ENCODE measurements around the gene PNMA1. TPM values are rescaled to one million over a fixed set of nuclear protein-coding genes. Genes with fewer than 3 reads are reported as not detected.

The PNMA1 gene
- total and polyA plus RNA-seq, 2 of the 13 experiments (the other 11 are each of a cell fraction or from before 2014, with no cell fraction given), result 7.0 to 8.3 TPM

DNA sequence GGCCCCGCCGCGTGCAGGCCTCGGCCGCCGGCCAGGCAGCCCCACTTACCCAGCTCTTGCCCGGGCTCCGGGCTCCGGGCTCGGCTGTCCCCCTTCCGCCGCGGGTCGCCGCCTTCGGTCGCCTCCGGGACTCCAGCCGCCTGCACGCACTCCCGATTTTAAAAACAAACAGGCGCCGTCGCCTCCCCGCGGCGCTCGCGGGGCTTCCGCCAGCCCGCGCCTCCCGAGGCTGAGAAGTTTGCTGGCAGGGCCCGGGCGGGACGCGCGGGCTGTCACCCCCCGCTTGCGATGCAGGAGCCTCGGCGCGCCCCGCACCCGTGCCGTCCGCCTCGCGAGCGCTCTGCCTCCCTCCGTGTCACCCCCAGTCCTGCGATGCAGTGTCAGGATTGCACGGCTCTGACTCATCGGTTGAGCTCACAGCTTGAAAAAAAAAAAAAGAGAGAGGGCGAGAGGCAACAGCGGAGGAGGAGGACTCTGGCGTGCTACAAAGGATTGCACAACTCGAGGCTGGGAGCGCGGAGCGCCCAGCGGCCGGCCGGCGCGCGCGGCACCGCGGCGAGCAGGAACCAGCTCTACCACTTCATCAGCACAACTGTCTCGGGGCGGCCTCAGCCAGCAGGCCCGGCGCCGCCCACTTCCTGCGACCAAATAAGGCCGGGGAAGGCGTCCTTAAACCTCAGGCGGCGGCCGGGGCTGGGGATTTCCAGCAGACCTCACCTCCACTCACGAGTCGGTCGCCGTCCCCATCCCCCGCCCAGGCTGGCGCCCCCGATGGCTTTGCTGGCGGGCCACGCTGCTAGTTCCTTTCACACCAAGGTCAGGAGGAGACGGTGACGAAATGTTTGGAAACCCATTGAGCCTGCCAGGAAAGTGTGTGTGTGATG is 45.8 kb upstream of the PNMA1 start (continued):
- TF ChIP-seq, protein P1, sequence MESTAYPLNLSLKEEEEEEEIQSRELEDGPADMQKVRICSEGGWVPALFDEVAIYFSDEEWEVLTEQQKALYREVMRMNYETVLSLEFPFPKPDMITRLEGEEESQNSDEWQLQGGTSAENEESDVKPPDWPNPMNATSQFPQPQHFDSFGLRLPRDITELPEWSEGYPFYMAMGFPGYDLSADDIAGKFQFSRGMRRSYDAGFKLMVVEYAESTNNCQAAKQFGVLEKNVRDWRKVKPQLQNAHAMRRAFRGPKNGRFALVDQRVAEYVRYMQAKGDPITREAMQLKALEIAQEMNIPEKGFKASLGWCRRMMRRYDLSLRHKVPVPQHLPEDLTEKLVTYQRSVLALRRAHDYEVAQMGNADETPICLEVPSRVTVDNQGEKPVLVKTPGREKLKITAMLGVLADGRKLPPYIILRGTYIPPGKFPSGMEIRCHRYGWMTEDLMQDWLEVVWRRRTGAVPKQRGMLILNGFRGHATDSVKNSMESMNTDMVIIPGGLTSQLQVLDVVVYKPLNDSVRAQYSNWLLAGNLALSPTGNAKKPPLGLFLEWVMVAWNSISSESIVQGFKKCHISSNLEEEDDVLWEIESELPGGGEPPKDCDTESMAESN (CRISPR knock-in tag; conservative IDR thresholded peaks at IDR 0.05), result peak; percentile 86
- TF ChIP-seq, protein P2, sequence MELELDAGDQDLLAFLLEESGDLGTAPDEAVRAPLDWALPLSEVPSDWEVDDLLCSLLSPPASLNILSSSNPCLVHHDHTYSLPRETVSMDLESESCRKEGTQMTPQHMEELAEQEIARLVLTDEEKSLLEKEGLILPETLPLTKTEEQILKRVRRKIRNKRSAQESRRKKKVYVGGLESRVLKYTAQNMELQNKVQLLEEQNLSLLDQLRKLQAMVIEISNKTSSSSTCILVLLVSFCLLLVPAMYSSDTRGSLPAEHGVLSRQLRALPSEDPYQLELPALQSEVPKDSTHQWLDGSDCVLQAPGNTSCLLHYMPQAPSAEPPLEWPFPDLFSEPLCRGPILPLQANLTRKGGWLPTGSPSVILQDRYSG (CRISPR knock-in tag; IDR thresholded peaks at IDR 0.05), result no peak

DNA sequence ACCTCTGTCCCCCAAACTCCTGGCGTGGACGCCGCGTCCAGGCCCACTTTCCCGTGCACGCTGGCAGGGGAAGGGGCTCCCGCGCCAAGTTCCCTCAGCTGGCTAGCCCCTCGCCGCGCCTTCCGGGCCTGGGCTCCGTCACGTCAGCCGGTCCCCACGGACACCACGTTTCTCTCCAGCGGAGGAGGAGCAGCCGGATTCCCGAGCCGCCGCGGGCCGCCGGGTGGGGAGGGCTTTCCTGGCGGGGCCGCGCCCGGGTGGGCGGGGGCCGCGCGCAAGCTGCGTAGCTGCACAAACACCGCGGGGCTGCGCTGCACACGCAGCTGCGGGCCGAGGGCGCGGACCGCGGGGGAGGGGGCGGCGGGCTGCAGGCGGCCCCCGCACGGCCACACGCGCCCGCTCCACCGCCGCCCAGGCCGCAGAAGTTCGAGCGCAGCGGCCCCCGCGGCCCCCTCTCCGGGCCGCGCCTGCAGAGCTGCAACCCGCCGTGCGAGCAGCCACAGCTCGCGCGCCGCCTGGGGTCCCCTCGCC is 45.1 kb upstream of the PNMA1 start:
- Histone ChIP-seq H3K79me2 (ENCODE audit: insufficient read depth, low read length) (peaks cover 87% of the 10 kb centered on the region), H3K36me3 (replicated peaks in 1 of 2; ENCODE audit: control insufficient read depth in 1 of 2, insufficient read depth in 2 of 2, low read length in 2 of 2) (no peaks in the 10 kb centered on the region; a peak in 1 of 5 replicates), H3K9me3 (ENCODE audit: low read length) (no peaks in the 10 kb centered on the region), H3K4me2 (ENCODE audit: low read depth, low read length) (peak overlapping the region; percentile 91), H3K4me3 (replicated peaks in 1 of 3; ENCODE audit: insufficient read depth in 1 of 3, low read depth in 2 of 3, low read length in 3 of 3) (peak overlapping the region; percentile 59 to 83 (median 79)), H3K27me3 (ENCODE audit: control insufficient read depth in 1 of 2, insufficient read depth in 2 of 2, low read length in 2 of 2) (no peaks in the 10 kb centered on the region), H3K9ac (ENCODE audit: insufficient read depth, low read depth, low read length) (peak overlapping the region; percentile 77), H2AFZ (ENCODE audit: low read length) (no peak overlapping the region), H3K27ac (ENCODE audit: extremely low read length, insufficient read depth, low read length) (peak overlapping the region; percentile 95), H4K20me1 (ENCODE audit: insufficient read depth, low read length) (peaks cover 31% of the 10 kb centered on the region), H3K4me1 (ENCODE audit: insufficient read depth, low read length) (peaks cover 86% of the 10 kb centered on the region)
- ChIA-PET CTCF (ENCODE audit: low intra/inter-chr PET ratio, low total read pairs) (interaction anchor here (1.8 kb wide), 1 partner anchor 31 kb away, joined by 8 read pairs; no protein-coding TSS in a partner anchor), POLR2A (interaction anchor here (1.1 to 5.0 kb wide), 19 partner anchors 9 to 238 kb away, joined by 3 to 115 read pairs (median 7); partner anchors contain the start of genes PNMA1, PTGR2 and ZNF410)
- DNase-seq (ENCODE audit: low spot score), result no peak
- 0% methylated on average over 11 of the region's 71 CpGs for WGBS (ENCODE audit: low lambda C conversion rate)
- ATAC-seq, result no peak
- BruUV-seq (replicated peaks), result no TSS peak
- intact Hi-C loops (cut with micrococcal nuclease; ENCODE audit: unreplicated experiment), result loop anchor here (2.0 kb wide), 1 partner anchor 28 kb away; no protein-coding TSS in a partner anchor
- in situ Hi-C loops (cut with HindIII; ENCODE audit: extremely low pct_ligation_motif_present, low pct_unique_long_range_greater_than_20kb), result loop anchor here (10.0 kb wide), 1 partner anchor 66 kb away; no protein-coding TSS in a partner anchor
- no peak for FAIRE-seq
- TF ChIP-seq DMAP1 (CRISPR knock-in tag; IDR thresholded peaks at IDR 0.05) (no peak), NRL (CRISPR knock-in tag; IDR thresholded peaks at IDR 0.05; ENCODE audit: borderline replicate concordance) (no peak), TP53 (CRISPR knock-in tag; conservative IDR thresholded peaks at IDR 0.05) (no peak), CBX2 (IDR thresholded peaks at IDR 0.05; ENCODE audit: low read depth, low read length) (no peak), CBX2 (CRISPR knock-in tag; IDR thresholded peaks at IDR 0.05; ENCODE audit: low read depth) (no peak), ELF1 (CRISPR knock-in tag; IDR thresholded peaks at IDR 0.05) (no peak), KLF16 (CRISPR knock-in tag; IDR thresholded peaks at IDR 0.05) (no peak), HNRNPLL (IDR thresholded peaks at IDR 0.05; ENCODE audit: low read depth, low read length, poor library complexity, severe bottlenecking) (peak; percentile 99), ZNF180 (CRISPR knock-in tag; IDR thresholded peaks at IDR 0.05; ENCODE audit: borderline replicate concordance, low read depth) (no peak), PCBP1 (IDR thresholded peaks at IDR 0.05; ENCODE audit: borderline replicate concordance, low read depth, low read length) (no peak)
- TF ChIP-seq, protein P1 (CRISPR knock-in tag; conservative IDR thresholded peaks at IDR 0.05), result 0 out of 2 replicates have a peak, but pooled peaks have one; percentile 36

All from HepG2 (cell line).